Tibial nerve (tissue), 4 donors: ENCODE measurements around the gene ASS1.

ENCODE experiments used
- EP300 ChIP-seq, 2 donors: sonication (generic); formaldehyde crosslinking; IDR thresholded peaks; one replicate each; pipeline ENCODE4 v1.6.1; 2017; ENCODE audit warnings: antibody characterized with exemption in 2 of 2, mild to moderate bottlenecking in 1 of 2
- POLR2A ChIP-seq, 2 donors: fragments of 450-650 bp; IDR thresholded peaks; one replicate each; pipeline ENCODE4 v1.6.1; 2017; ENCODE audit warnings: antibody characterized with exemption in 2 of 2, mild to moderate bottlenecking in 2 of 2, moderate library complexity in 2 of 2
- TF ChIP-seq, protein P1 (sequence below), 5 experiments: fragments of 200-600 bp in 3 of 5; fragments of 450-650 bp in 2 of 5; sonication (generic) in 3 of 5; IDR thresholded peaks; one replicate each; pipeline ENCODE4 v1.5.1; 2016 to 2019; ENCODE audit warnings: antibody characterized with exemption in 5 of 5, mild to moderate bottlenecking in 3 of 5, moderate library complexity in 2 of 5

DNA sequence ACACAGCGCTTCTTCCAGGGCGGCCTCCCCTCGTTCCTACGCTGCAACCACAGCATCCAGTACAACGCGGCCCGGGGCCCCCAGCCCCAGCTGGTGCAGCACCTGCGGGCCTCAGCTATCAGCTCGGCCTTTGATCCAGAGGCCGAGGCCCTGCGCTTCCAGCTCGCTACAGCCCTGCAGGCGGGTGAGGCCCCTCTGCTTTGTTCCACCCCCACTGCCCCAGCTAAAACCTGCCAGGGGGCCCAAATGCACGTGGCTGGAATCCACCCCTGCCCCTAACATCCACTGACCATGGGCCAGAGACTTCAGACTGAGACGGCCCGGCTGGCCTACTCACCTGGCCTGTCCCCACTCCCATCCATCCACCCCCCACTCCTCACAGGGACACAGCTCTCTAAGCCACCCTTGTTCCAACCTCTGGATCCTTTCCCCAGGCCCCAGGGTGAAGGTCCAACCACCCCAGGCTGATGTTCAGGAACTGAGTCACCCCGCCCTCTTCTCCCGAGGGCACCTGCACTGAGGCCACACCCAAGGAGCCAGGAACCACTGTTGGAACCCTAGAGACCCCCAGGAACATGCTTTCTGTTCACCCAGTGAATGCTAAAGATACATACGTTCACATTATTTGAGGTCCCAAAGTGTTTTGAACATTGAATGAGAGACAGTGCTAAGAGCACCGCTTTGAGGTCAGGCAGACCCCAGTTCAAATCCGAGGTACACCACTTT is 18.9 kb upstream of the ASS1 start:
- TF ChIP-seq POLR2A (IDR thresholded peaks at IDR 0.05) (no peak), EP300 (IDR thresholded peaks at IDR 0.05) (no peak)
- TF ChIP-seq, protein P1, sequence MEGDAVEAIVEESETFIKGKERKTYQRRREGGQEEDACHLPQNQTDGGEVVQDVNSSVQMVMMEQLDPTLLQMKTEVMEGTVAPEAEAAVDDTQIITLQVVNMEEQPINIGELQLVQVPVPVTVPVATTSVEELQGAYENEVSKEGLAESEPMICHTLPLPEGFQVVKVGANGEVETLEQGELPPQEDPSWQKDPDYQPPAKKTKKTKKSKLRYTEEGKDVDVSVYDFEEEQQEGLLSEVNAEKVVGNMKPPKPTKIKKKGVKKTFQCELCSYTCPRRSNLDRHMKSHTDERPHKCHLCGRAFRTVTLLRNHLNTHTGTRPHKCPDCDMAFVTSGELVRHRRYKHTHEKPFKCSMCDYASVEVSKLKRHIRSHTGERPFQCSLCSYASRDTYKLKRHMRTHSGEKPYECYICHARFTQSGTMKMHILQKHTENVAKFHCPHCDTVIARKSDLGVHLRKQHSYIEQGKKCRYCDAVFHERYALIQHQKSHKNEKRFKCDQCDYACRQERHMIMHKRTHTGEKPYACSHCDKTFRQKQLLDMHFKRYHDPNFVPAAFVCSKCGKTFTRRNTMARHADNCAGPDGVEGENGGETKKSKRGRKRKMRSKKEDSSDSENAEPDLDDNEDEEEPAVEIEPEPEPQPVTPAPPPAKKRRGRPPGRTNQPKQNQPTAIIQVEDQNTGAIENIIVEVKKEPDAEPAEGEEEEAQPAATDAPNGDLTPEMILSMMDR (IDR thresholded peaks at IDR 0.05), result no peak
